Measurements from ENCODE around the gene TMEM82. TPM values are rescaled to one million over a fixed set of nuclear protein-coding genes. Genes with fewer than 3 reads are reported as not detected.

TMEM82 gene
- total and polyA plus RNA-seq, 2 experiments from 2014 or later = 0.42 TPM; not detected in 1

DNA sequence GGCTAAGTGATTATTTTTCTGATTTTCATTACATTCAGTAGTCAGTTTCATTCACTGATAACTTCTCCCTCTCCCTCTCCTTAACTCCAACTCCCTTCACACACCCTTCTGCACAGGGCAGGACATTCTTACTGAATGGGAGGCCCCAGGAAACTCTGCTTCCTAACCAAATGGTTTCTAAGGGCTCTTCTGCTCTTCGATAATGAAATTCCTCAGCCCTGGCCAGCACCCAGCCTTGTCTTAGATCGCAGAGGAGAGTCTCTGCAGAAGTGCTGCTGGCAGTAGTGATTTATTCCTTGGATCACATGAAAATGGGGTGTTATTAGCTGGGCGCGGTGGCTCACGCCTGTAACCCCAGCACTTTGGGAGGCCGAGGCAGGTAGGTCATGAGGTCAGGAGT lies 41.8 kb upstream of the TMEM82 start:
- Histone ChIP-seq H3K36me3 (ENCODE audit: insufficient read depth) (no peaks in the 10 kb centered on the region), H3K4me3 (no peak overlapping the region), H3K4me1 (ENCODE audit: insufficient read depth) (0 out of 2 replicates have a peak, but pooled peaks cover 3% of the 10 kb centered on the region), H2AFZ (no peak overlapping the region), H3K27me3 (ENCODE audit: insufficient read depth) (no peaks in the 10 kb centered on the region), H3K9me2 (ENCODE audit: insufficient read depth) (no peaks in the 10 kb centered on the region), H4K20me1 (replicated peaks; ENCODE audit: insufficient read depth) (peaks cover 3% of the 10 kb centered on the region; the same call in 1 of the 2 replicates), H3K79me2 (replicated peaks; ENCODE audit: insufficient read depth) (peaks cover 37% of the 10 kb centered on the region), H3K4me2 (no peak overlapping the region), H3K27ac (ENCODE audit: low read depth) (0 out of 2 replicates have a peak overlapping the region, but pooled peaks have one; percentile 45), H3F3A (replicated peaks; ENCODE audit: low read depth) (0 out of 2 replicates have a peak, but pooled peaks cover 8% of the 10 kb centered on the region)
- ATAC-seq (no peak), DNase-seq (ENCODE audit: low spot score) (no peak)
- H3K4me1 Mint-ChIP-seq = peaks cover 4% of the 10 kb centered on the region
- H3K27me3 Mint-ChIP-seq (ENCODE audit: insufficient read depth, low read depth, poor library complexity) = peaks cover 2% of the 10 kb centered on the region
- peaks cover 12% of the 10 kb centered on the region for H3K36me3 Mint-ChIP-seq (ENCODE audit: low read depth)
- H3K4me3 Mint-ChIP-seq = no peak overlapping the region
- TF ChIP-seq, protein P1, sequence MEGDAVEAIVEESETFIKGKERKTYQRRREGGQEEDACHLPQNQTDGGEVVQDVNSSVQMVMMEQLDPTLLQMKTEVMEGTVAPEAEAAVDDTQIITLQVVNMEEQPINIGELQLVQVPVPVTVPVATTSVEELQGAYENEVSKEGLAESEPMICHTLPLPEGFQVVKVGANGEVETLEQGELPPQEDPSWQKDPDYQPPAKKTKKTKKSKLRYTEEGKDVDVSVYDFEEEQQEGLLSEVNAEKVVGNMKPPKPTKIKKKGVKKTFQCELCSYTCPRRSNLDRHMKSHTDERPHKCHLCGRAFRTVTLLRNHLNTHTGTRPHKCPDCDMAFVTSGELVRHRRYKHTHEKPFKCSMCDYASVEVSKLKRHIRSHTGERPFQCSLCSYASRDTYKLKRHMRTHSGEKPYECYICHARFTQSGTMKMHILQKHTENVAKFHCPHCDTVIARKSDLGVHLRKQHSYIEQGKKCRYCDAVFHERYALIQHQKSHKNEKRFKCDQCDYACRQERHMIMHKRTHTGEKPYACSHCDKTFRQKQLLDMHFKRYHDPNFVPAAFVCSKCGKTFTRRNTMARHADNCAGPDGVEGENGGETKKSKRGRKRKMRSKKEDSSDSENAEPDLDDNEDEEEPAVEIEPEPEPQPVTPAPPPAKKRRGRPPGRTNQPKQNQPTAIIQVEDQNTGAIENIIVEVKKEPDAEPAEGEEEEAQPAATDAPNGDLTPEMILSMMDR (conservative IDR thresholded peaks at IDR 0.05; ENCODE audit: low read depth in 2 of 2) = no peak
- no peaks in the 10 kb centered on the region for H3K9me3 Mint-ChIP-seq
- no peak overlapping the region for H3K27ac Mint-ChIP-seq

DNA sequence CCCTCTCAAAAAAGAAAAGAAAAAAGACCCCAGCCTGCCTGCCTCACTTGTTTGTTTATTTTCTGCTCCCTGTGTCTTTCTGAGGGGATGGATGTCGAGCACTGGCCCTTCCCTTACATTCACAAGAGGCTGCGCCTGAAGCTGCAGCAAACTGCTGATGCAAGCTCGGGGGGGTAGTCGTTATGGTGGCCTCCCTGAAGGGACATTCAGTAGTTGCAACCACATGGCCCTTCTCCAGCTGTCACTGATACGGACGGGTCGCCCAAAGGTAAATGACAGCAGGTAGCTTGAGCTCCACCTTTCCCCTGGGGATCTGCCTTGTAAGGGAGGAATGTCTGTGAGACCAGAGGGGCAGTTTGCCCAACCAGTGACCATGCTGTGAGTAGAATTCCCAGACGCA lies 40.5 kb upstream of the TMEM82 start:
- TF ChIP-seq POLR2AphosphoS5 (IDR thresholded peaks at IDR 0.05; ENCODE audit: low read depth) (no peak), CREB1 (CRISPR knock-in tag; IDR thresholded peaks at IDR 0.05; ENCODE audit: low read depth) (no peak), EZH2phosphoT487 (IDR thresholded peaks at IDR 0.05; ENCODE audit: unreplicated experiment) (no peak)
- TF ChIP-seq, protein P1 (conservative IDR thresholded peaks at IDR 0.05; ENCODE audit: low read depth in 2 of 2) = no peak
- H3K27me3 Mint-ChIP-seq (ENCODE audit: insufficient read depth, low read depth, poor library complexity) = peaks cover 4% of the 10 kb centered on the region
- H3K27ac Mint-ChIP-seq = 0 out of 2 replicates have a peak overlapping the region, but pooled peaks have one; percentile 77
- H3K4me1 ChIP-seq (ENCODE audit: insufficient read depth) = 0 out of 2 replicates have a peak, but pooled peaks cover 3% of the 10 kb centered on the region
- H3K9me2 ChIP-seq (ENCODE audit: insufficient read depth) = no peaks in the 10 kb centered on the region
- no peaks in the 10 kb centered on the region for H3K36me3 ChIP-seq (ENCODE audit: insufficient read depth)
- H3K36me3 Mint-ChIP-seq (ENCODE audit: low read depth) = peaks cover 12% of the 10 kb centered on the region
- H3K79me2 ChIP-seq (replicated peaks; ENCODE audit: insufficient read depth) = peaks cover 37% of the 10 kb centered on the region
- H2AFZ ChIP-seq = no peak overlapping the region
- H3K4me3 Mint-ChIP-seq = no peak overlapping the region
- peaks cover 4% of the 10 kb centered on the region for H3K4me1 Mint-ChIP-seq
- no peak overlapping the region for H3K4me2 ChIP-seq
- no peak for DNase-seq (ENCODE audit: low spot score)
- no peak overlapping the region for H3K27ac ChIP-seq (ENCODE audit: low read depth)
- no peaks in the 10 kb centered on the region for H3K9me3 Mint-ChIP-seq
- H3K4me3 ChIP-seq = no peak overlapping the region
- no peak for ATAC-seq
- no peaks in the 10 kb centered on the region for H3K27me3 ChIP-seq (ENCODE audit: insufficient read depth)
- 0 out of 2 replicates have a peak, but pooled peaks cover 8% of the 10 kb centered on the region for H3F3A ChIP-seq (replicated peaks; ENCODE audit: low read depth)
- peaks cover 4% of the 10 kb centered on the region; the same call in 1 of the 2 replicates for H4K20me1 ChIP-seq (replicated peaks; ENCODE audit: insufficient read depth)

All from GM23338 (cell line).